HG03565 (cell line): ENCODE measurements around the gene SLC41A1.

Experiments
- ATAC-seq: cut with Tn5 transposase; IDR thresholded peaks from one replicate; pipeline ENCODE4 v1.9.1; 2021; ENCODE audit warnings: mild to moderate bottlenecking, moderate library complexity; ENCODE audit not compliant: unreplicated experiment

The SLC41A1 gene

GRCh38 chr1:205823260-205823659, 10.3 kb upstream of the SLC41A1 start:
- ATAC-seq: peak; percentile 38

- ATAC-seq: no peak
Observed at GRCh38 chr1:205822397-205822796, 9.4 kb upstream of the SLC41A1 start.

GRCh38 chr1:205817988-205818387, 5.0 kb upstream of the SLC41A1 start:
- no peak for ATAC-seq

GRCh38 chr1:205817364-205817763, 4.4 kb upstream of the SLC41A1 start:
- no peak for ATAC-seq

GRCh38 chr1:205813755-205814058, 709 bp upstream of the SLC41A1 start:
- no peak for ATAC-seq

- no peak for ATAC-seq
Observed at GRCh38 chr1:205812271-205812877, 624 bp downstream of the SLC41A1 start.

GRCh38 chr1:205811660-205812059, 1.3 kb downstream of the SLC41A1 start:
- no peak for ATAC-seq

GRCh38 chr1:205810448-205811157, 2.4 kb downstream of the SLC41A1 start:
- no peak for ATAC-seq

GRCh38 chr1:205809942-205810345, 3.1 kb downstream of the SLC41A1 start:
- no peak for ATAC-seq

GRCh38 chr1:205809469-205809868, 3.5 kb downstream of the SLC41A1 start:
- no peak for ATAC-seq

GRCh38 chr1:205805082-205805711, 7.8 kb downstream of the SLC41A1 start:
- no peak for ATAC-seq

GRCh38 chr1:205804605-205805004, 8.4 kb downstream of the SLC41A1 start:
- no peak for ATAC-seq

GRCh38 chr1:205803986-205804385, 9.0 kb downstream of the SLC41A1 start:
- ATAC-seq: no peak

- no peak for ATAC-seq
Observed at GRCh38 chr1:205802060-205802459, 10.9 kb downstream of the SLC41A1 start.

GRCh38 chr1:205800981-205801703, 11.9 kb downstream of the SLC41A1 start:
- ATAC-seq: no peak

GRCh38 chr1:205800427-205800826, 12.6 kb downstream of the SLC41A1 start:
- ATAC-seq: no peak

- no peak for ATAC-seq
Observed at GRCh38 chr1:205798577-205798976, 14.4 kb downstream of the SLC41A1 start.

GRCh38 chr1:205797168-205797567, 15.8 kb downstream of the SLC41A1 start:
- ATAC-seq: no peak

- no peak for ATAC-seq
Observed at GRCh38 chr1:205794011-205794730, 18.8 kb downstream of the SLC41A1 start.

GRCh38 chr1:205792961-205793673, 19.9 kb downstream of the SLC41A1 start:
- no peak for ATAC-seq
